GM12872 (cell line): ENCODE results near the gene AKR1C3.

Experiments used
- CTCF ChIP-seq: IDR thresholded peaks from 3 replicates; pipeline ENCODE4 v1.5.1; 2011; ENCODE audit warnings: low read depth, mild to moderate bottlenecking, low read length, moderate library complexity; ENCODE audit not compliant: insufficient read depth

AKR1C3 gene

GRCh38 chr10:5095687-5096086 lies 1.5 kb downstream of the AKR1C3 start:
- TF ChIP-seq CTCF = no peak

GRCh38 chr10:5096108-5096507 lies 1.9 kb downstream of the AKR1C3 start:
- no peak for TF ChIP-seq CTCF

- TF ChIP-seq CTCF = no peak
Observed at GRCh38 chr10:5103481-5103880, 9.3 kb downstream of the AKR1C3 start.

- no peak for TF ChIP-seq CTCF
Observed at GRCh38 chr10:5105626-5106025, 11.4 kb downstream of the AKR1C3 start.

- no peak for TF ChIP-seq CTCF
Observed at GRCh38 chr10:5106553-5106952, 12.3 kb downstream of the AKR1C3 start.

GRCh38 chr10:5107860-5108526 lies 13.8 kb downstream of the AKR1C3 start:
- no peak for TF ChIP-seq CTCF

GRCh38 chr10:5108658-5109416 lies 14.6 kb downstream of the AKR1C3 start:
- no peak for TF ChIP-seq CTCF
